GM19397 (cell line): ENCODE results near the gene ATXN3.
"Not testable (repeated sequence)": the region's sequence is repeated elsewhere in the genome, so short reads cannot be mapped to it uniquely, and the experiment has no call there.

Source experiments
- ATAC-seq: cut with Tn5 transposase; IDR thresholded peaks from one replicate; pipeline ENCODE4 v1.9.1; 2021; ENCODE audit warnings: mild to moderate bottlenecking, moderate library complexity; ENCODE audit not compliant: unreplicated experiment

ATXN3 gene

GRCh38 chr14:92074555-92074954 is 31.8 kb downstream of the ATXN3 start:
- ATAC-seq, result no peak

GRCh38 chr14:92058006-92058917 is 48.1 kb downstream of the ATXN3 start:
- ATAC-seq, result no peak

GRCh38 chr14:92049781-92050180 is 56.6 kb downstream of the ATXN3 start:
- no peak for ATAC-seq

- not testable (repeated sequence) for ATAC-seq
Measured at GRCh38 chr14:92049221-92049620, 57.2 kb downstream of the ATXN3 start.

GRCh38 chr14:92045904-92046303 is 60.5 kb downstream of the ATXN3 start:
- ATAC-seq, result not testable (repeated sequence)

- ATAC-seq, result not testable (repeated sequence)
Measured at GRCh38 chr14:92041766-92042165, 64.6 kb downstream of the ATXN3 start.

GRCh38 chr14:92041203-92041602 is 65.2 kb downstream of the ATXN3 start:
- no peak for ATAC-seq

GRCh38 chr14:92040431-92041051 is 65.8 kb downstream of the ATXN3 start:
- ATAC-seq, result peak; percentile 9

- ATAC-seq, result peak; percentile 97
Measured at GRCh38 chr14:92039719-92040430, 66.5 kb downstream of the ATXN3 start, which contains the start of gene TRIP11. Gene TRIP11 (minus strand): TSS chr14:92040059. CDS start chr14:92039685, 374 bp downstream.

- peak; percentile 10 for ATAC-seq
Measured at GRCh38 chr14:92039063-92039718, 67.2 kb downstream of the ATXN3 start.

- ATAC-seq, result no peak
Measured at GRCh38 chr14:92037989-92038388, 68.4 kb downstream of the ATXN3 start.

- ATAC-seq, result no peak
Measured at GRCh38 chr14:92035890-92036289, 70.5 kb downstream of the ATXN3 start.

- ATAC-seq, result no peak
Measured at GRCh38 chr14:92033906-92034687, 72.3 kb downstream of the ATXN3 start.

GRCh38 chr14:92033433-92033832 is 72.9 kb downstream of the ATXN3 start:
- ATAC-seq, result no peak

GRCh38 chr14:92026548-92027190 is 79.7 kb downstream of the ATXN3 start:
- no peak for ATAC-seq

GRCh38 chr14:92022036-92022435 is 84.3 kb downstream of the ATXN3 start:
- ATAC-seq, result no peak

- ATAC-seq, result no peak
Measured at GRCh38 chr14:92021523-92021922, 84.9 kb downstream of the ATXN3 start.

- ATAC-seq, result no peak
Measured at GRCh38 chr14:92014040-92014439, 92.3 kb downstream of the ATXN3 start.

- no peak for ATAC-seq
Measured at GRCh38 chr14:92012121-92012748, 94.1 kb downstream of the ATXN3 start.
